ENCODE results near the gene AK4. TPM values are rescaled to one million over a fixed set of nuclear protein-coding genes. Genes with fewer than 3 reads are reported as not detected.

AK4 gene
- total RNA-seq, 1 experiment from 2014 or later, result 12.1 TPM

- DNase-seq (ENCODE audit: low read depth), result no peak
Observed at GRCh38 chr1:65277605-65278347, 129.8 kb downstream of the AK4 start.

- no peak for DNase-seq (ENCODE audit: low read depth)
Observed at GRCh38 chr1:65278376-65279069, 130.5 kb downstream of the AK4 start.

- DNase-seq (ENCODE audit: low read depth), result no peak
Observed at GRCh38 chr1:65279070-65279779, 131.2 kb downstream of the AK4 start.

Other genes with a start within 250 kb of the AK4 start
- gene JAK1, start 181.7 kb upstream of the AK4 start, total RNA-seq (2014; rRNA removed; shearing (Covaris generic)), result 70.3 and 115 TPM in 2 replicates
- 5.0 and 11.1 TPM in 2 replicates for gene DNAJC6, start 161.3 kb downstream of the AK4 start, total RNA-seq (2014; rRNA removed; shearing (Covaris generic))